Effector CD4-positive, alpha-beta T cell (primary cell): ENCODE results near the gene IGSF9B.
A peak's percentile ranks its signal among the peaks of the same experiment; 100 is the strongest.

ENCODE experiments used
- DNase-seq: peaks from one replicate; pipeline ENCODE4 v3.0.0-alpha.2; 2020

Gene IGSF9B

GRCh38 chr11:133937468-133937867 lies 19.3 kb downstream of the IGSF9B start:
- no peak for DNase-seq

GRCh38 chr11:133937015-133937414 lies 19.8 kb downstream of the IGSF9B start:
- DNase-seq = no peak

GRCh38 chr11:133936592-133936991 lies 20.2 kb downstream of the IGSF9B start:
- DNase-seq = no peak

GRCh38 chr11:133936136-133936535 lies 20.6 kb downstream of the IGSF9B start:
- DNase-seq = no peak

GRCh38 chr11:133935551-133935910 lies 21.2 kb downstream of the IGSF9B start:
- DNase-seq = no peak

- DNase-seq = no peak
Observed at GRCh38 chr11:133934599-133935550, 21.9 kb downstream of the IGSF9B start.

- no peak for DNase-seq
Observed at GRCh38 chr11:133934096-133934495, 22.7 kb downstream of the IGSF9B start.

- no peak for DNase-seq
Observed at GRCh38 chr11:133931449-133932060, 25.2 kb downstream of the IGSF9B start.

- no peak for DNase-seq
Observed at GRCh38 chr11:133930767-133931448, 25.9 kb downstream of the IGSF9B start.

- no peak for DNase-seq
Observed at GRCh38 chr11:133930053-133930766, 26.6 kb downstream of the IGSF9B start.

GRCh38 chr11:133929401-133930052 lies 27.2 kb downstream of the IGSF9B start:
- no peak for DNase-seq

- peak; percentile 30 for DNase-seq
Observed at GRCh38 chr11:133928628-133929059, 28.1 kb downstream of the IGSF9B start.

GRCh38 chr11:133927690-133928627 lies 28.8 kb downstream of the IGSF9B start:
- peak; percentile 54 for DNase-seq

- no peak for DNase-seq
Observed at GRCh38 chr11:133926466-133927246, 30.1 kb downstream of the IGSF9B start.

GRCh38 chr11:133925756-133926155 lies 31.0 kb downstream of the IGSF9B start:
- no peak for DNase-seq

- DNase-seq = no peak
Observed at GRCh38 chr11:133924661-133925060, 32.1 kb downstream of the IGSF9B start.

GRCh38 chr11:133922078-133922870 lies 34.5 kb downstream of the IGSF9B start:
- DNase-seq = no peak

GRCh38 chr11:133921513-133921912 lies 35.3 kb downstream of the IGSF9B start:
- DNase-seq = no peak

- no peak for DNase-seq
Observed at GRCh38 chr11:133921026-133921425, 35.7 kb downstream of the IGSF9B start.
